IMR-90 (cell line): ENCODE data around the gene MEGF6. TPM values are rescaled to one million over a fixed set of nuclear protein-coding genes. Genes with fewer than 3 reads are reported as not detected.

Source experiments
- ATAC-seq: fragments of 200-7000 bp; cut with Tn5 transposase; 2 replicates; pipeline ENCODE4 v1.9.1; 2020; ENCODE audit warnings: low read depth, mild to moderate bottlenecking, moderate library complexity
- BruUV-seq: library from RNA; stranded (reverse); fragments of 400-500 nt; replicated peaks from 2 replicates; lab custom pipeline; 2021; lab: Mats Ljungman, UMichigan
- CTCF ChIA-PET: fragments of 300-600 bp; formaldehyde crosslinking; extraction: SDS; loops from one replicate; lab custom pipeline; 2021; ENCODE audit warnings: antibody characterized with exemption; lab: Yijun Ruan, JAX
- POLR2A ChIA-PET: fragments of 300-600 bp; sonication (Branson Sonifier 250); formaldehyde crosslinking; loops from one replicate; lab custom pipeline; 2022; ENCODE audit warnings: antibody characterized with exemption; ENCODE audit not compliant: unreplicated experiment; lab: Charles Lee
- DNase-seq: peaks from one replicate; pipeline ENCODE4 v3.0.0; 2013
- H2AFZ ChIP-seq: replicated peaks from 2 replicates; pipeline ENCODE3; 2013; ENCODE audit warnings: low read length, mild to moderate bottlenecking; ENCODE audit not compliant: poor library complexity
- H2AK5ac ChIP-seq: 2 replicates; pipeline ENCODE4 v1.6.1; 2013; ENCODE audit warnings: low read depth, low read length, inconsistent platforms
- H2AK9ac ChIP-seq: replicated peaks from 2 replicates; pipeline ENCODE3; 2013; ENCODE audit warnings: mild to moderate bottlenecking, low read depth, low read length, moderate library complexity; ENCODE audit not compliant: poor library complexity
- H2BK120ac ChIP-seq: 2 replicates; pipeline ENCODE4 v1.6.1; 2013; ENCODE audit warnings: low read depth, low read length, inconsistent platforms
- H2BK15ac ChIP-seq: 3 replicates; pipeline ENCODE4 v1.6.1; 2013; ENCODE audit warnings: low read depth, low read length, inconsistent platforms
- H2BK20ac ChIP-seq: 2 replicates; pipeline ENCODE4 v1.6.1; 2013; ENCODE audit warnings: low read depth, mild to moderate bottlenecking, inconsistent platforms, low read length, moderate library complexity
- H2BK5ac ChIP-seq: 2 replicates; pipeline ENCODE4 v1.6.1; 2013; ENCODE audit warnings: mild to moderate bottlenecking, low read depth, low read length, inconsistent platforms; ENCODE audit not compliant: poor library complexity, severe bottlenecking
- H3K14ac ChIP-seq: replicated peaks from 2 replicates; pipeline ENCODE4 v1.6.1; 2013; ENCODE audit warnings: low read depth, low read length, inconsistent platforms
- H3K18ac ChIP-seq: 2 replicates; pipeline ENCODE4 v1.6.1; 2013; ENCODE audit warnings: low read depth, low read length, control low read depth
- H3K23ac ChIP-seq: 2 replicates; pipeline ENCODE4 v1.6.1; 2013; ENCODE audit warnings: low read depth, low read length, inconsistent platforms
- H3K27ac ChIP-seq: 2 replicates; pipeline ENCODE4 v1.5.1; 2013; ENCODE audit warnings: mild to moderate bottlenecking, control low read depth, low read length; ENCODE audit not compliant: insufficient read depth
- H3K27me3 ChIP-seq: 2 replicates; pipeline ENCODE4 v1.6.1; 2013; ENCODE audit warnings: low read length; ENCODE audit not compliant: control insufficient read depth, insufficient read depth
- H3K36me3 ChIP-seq: 2 replicates; pipeline ENCODE4 v1.6.1; 2013; ENCODE audit warnings: low read length, mixed read lengths; ENCODE audit not compliant: control insufficient read depth, insufficient read depth
- H3K4ac ChIP-seq: 2 replicates; pipeline ENCODE4 v1.6.1; 2013; ENCODE audit warnings: low read depth, low read length, inconsistent platforms
- H3K4me1 ChIP-seq: 2 replicates; pipeline ENCODE4 v1.6.1; 2013; ENCODE audit warnings: low read length, mixed read lengths; ENCODE audit not compliant: control insufficient read depth, insufficient read depth
- H3K4me2 ChIP-seq: 2 replicates; pipeline ENCODE4 v1.6.1; 2013; ENCODE audit warnings: low read depth, mild to moderate bottlenecking, control low read depth, low read length, moderate library complexity
- H3K4me3 ChIP-seq: 2 replicates; pipeline ENCODE4 v1.5.1; 2013; ENCODE audit warnings: low read depth, mild to moderate bottlenecking, control low read depth, low read length, moderate library complexity; ENCODE audit not compliant: insufficient read depth
- H3K56ac ChIP-seq: 2 replicates; pipeline ENCODE4 v1.6.1; 2013; ENCODE audit warnings: low read length, inconsistent platforms; ENCODE audit not compliant: insufficient read depth; ENCODE audit errors: extremely low read depth
- H3K79me1 ChIP-seq, 2 experiments: 2 replicates each; pipeline ENCODE4 v1.6.1; 2013; ENCODE audit warnings: low read length in 2 of 2, inconsistent platforms in 1 of 2, low read depth in 1 of 2
- H3K9ac ChIP-seq: 2 replicates; pipeline ENCODE4 v1.6.1; 2013; ENCODE audit warnings: low read depth, low read length, control low read depth
- H3K9me1 ChIP-seq: 2 replicates; pipeline ENCODE4 v1.6.1; 2013; ENCODE audit warnings: low read length, inconsistent platforms; ENCODE audit not compliant: insufficient read depth
- H3K9me3 ChIP-seq: 2 replicates; pipeline ENCODE4 v1.6.1; 2013; ENCODE audit warnings: low read length; ENCODE audit not compliant: control insufficient read depth, insufficient read depth
- H4K20me1 ChIP-seq: 2 replicates; pipeline ENCODE4 v1.6.1; 2013; ENCODE audit warnings: low read length, inconsistent platforms; ENCODE audit not compliant: insufficient read depth
- H4K5ac ChIP-seq: 2 replicates; pipeline ENCODE4 v1.6.1; 2013; ENCODE audit warnings: mild to moderate bottlenecking, low read depth, low read length, control low read depth
- H4K8ac ChIP-seq, 2 experiments: 2 replicates each; pipeline ENCODE4 v1.6.1; 2013; ENCODE audit warnings: low read depth in 2 of 2, low read length in 2 of 2, control low read depth in 1 of 2, inconsistent platforms in 1 of 2
- H4K91ac ChIP-seq: 2 replicates; pipeline ENCODE4 v1.6.1; 2013; ENCODE audit warnings: low read depth, low read length, inconsistent platforms; ENCODE audit not compliant: insufficient read depth
- CHD1 ChIP-seq: IDR thresholded peaks from 2 replicates; pipeline ENCODE4 v1.6.1; 2012; ENCODE audit warnings: low read depth, low read length, improper control_type of control experiment
- MXI1 ChIP-seq: IDR thresholded peaks from 2 replicates; pipeline ENCODE4 v1.6.1; 2012; ENCODE audit warnings: low read depth, mild to moderate bottlenecking, low read length, moderate library complexity, borderline replicate concordance
- POLR2A ChIP-seq: IDR thresholded peaks from 2 replicates; pipeline ENCODE4 v1.6.1; 2012; ENCODE audit warnings: mild to moderate bottlenecking, low read depth, low read length
- SMC3 ChIP-seq: fragments of 150-350 bp; IDR thresholded peaks from 2 replicates; pipeline ENCODE4 v1.6.1; 2016; ENCODE audit warnings: low read depth, mild to moderate bottlenecking, antibody characterized with exemption, low read length, moderate library complexity
- WGBS, 2 experiments: methylation state at CpG; one replicate each; pipeline versions ENCODE4 v1.1.5 to v1.1.7; 2013; ENCODE audit warnings: missing lambda C conversion rate in 2 of 2; ENCODE audit not compliant: insufficient read length in 1 of 2; ENCODE audit errors: extremely low coverage in 2 of 2; 5-methylcytosine and 5-hydroxymethylcytosine counted together
- dilution Hi-C: fragments of 300-500 bp; cut with HindIII; formaldehyde crosslinking; loops from one replicate; pipeline ENCODE4 v1.14.3; 2018; ENCODE audit warnings: low sequenced_read_pairs; ENCODE audit not compliant: unreplicated experiment
- in situ Hi-C: fragments of 300-500 bp; cut with MboI; formaldehyde crosslinking; loops from 3 replicates; pipeline ENCODE4 v1.14.3; 2019; ENCODE audit warnings: low sequenced_read_pairs, inconsistent platforms, mixed read lengths
- intact Hi-C: fragments of 100-400 bp; cut with micrococcal nuclease; formaldehyde crosslinking; loops from 2 replicates; pipeline ENCODE4 v1.10.0; 2022
- polyA plus RNA-seq, 3 experiments: library from polyadenylated mRNA; depleted of rRNA; stranded (reverse); fragments of >200 nt; gene quantifications; 2 replicates each; pipeline ENCODE4 v1.2.3, GENCODE V29; 2012; ENCODE audit warnings: low replicate concordance in 1 of 3
- total RNA-seq: library from RNA; depleted of rRNA; stranded (reverse); fragments of >200 nt; gene quantifications from 2 replicates; pipeline ENCODE4 v1.2.3, GENCODE V29; 2012
- TF ChIP-seq, protein P1 (sequence below): fragments of 150-350 bp; IDR thresholded peaks from 2 replicates; pipeline ENCODE4 v1.6.1; 2016; ENCODE audit warnings: low read depth, mild to moderate bottlenecking, low read length, moderate library complexity, borderline replicate concordance
- TF ChIP-seq, protein P2 (sequence below): conservative IDR thresholded peaks from 2 replicates; pipeline ENCODE4 v1.5.1; 2012; ENCODE audit warnings: mild to moderate bottlenecking, low read depth, low read length, improper control_type of control experiment

MEGF6 gene
- total and polyA plus RNA-seq, 2 of the 4 experiments (the other 2 are of a cell fraction), result 0.72 to 4.1 TPM

DNA sequence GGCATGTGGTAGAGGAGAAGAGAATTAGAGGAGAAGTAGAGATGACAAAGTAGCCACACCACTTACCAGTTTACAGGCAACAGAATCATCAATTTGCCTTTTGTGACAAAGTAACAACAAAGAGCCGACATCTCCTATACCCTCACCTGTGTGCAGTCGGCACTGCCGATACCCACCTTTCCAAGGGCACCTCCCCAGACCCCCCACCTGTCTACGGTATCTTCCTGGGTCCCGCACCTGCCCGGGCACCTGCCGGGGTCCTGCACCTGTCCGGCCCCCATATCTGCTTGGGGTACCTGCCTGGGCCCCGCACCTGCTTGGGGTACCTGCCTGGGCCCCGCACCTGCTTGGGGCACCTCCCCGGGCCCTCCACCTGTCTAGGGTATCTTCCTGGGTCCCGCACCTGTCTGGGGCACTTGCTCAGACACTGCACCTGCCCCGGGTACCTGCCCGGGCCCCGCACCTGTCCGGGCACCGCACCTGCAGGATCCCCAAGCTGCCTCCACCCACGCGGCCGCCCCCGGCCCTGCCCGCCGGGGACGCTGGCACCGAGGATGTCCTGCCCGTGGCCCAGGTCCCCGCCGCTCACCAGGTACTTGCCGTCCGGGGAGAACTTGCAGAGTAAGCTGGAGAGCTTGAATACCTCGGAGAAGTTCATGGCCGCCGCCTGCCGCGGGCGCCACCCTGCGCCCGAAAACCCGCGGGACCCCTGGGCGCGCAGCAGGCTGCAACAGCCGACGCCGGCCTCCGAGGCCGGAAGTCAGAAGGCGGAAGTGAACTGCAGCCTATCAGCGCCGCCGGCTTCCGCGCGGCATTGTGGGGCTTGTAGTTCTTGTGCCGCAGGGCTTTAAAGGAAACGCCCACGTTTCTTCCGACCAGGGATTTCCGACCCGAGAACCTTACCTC, 38.3 kb upstream of the MEGF6 start, which contains the start of gene WRAP73:
TSS of gene WRAP73 (minus strand) at position 762 of the 906 bp plus-strand sequence. CDS start at position 658, 104 bp downstream.
- Histone ChIP-seq H4K8ac (peak within 1 kb of the TSS in 1 of 2 experiments; percentile 28; a peak in 1 of 4 replicates), H2BK5ac (no peak within 1 kb of the TSS), H3K14ac (peak within 1 kb of the TSS; percentile 43; the same call in 1 of the 2 replicates), H3K9me1 (no peaks in the 10 kb centered on the region), H3K4me2 (peak within 1 kb of the TSS; percentile 94), H2AK9ac (peak within 1 kb of the TSS; percentile 94), H2BK120ac (no peak within 1 kb of the TSS), H3K79me1 (peaks cover 4 to 10% of the 10 kb centered on the region in 2 experiments), H4K5ac (peak within 1 kb of the TSS; percentile 21; the same call in 1 of the 2 replicates), H3K4me3 (peak within 1 kb of the TSS; percentile 88), H3K9me3 (no peaks in the 10 kb centered on the region), H3K18ac (no peak within 1 kb of the TSS), H3K56ac (no peak within 1 kb of the TSS; the same call in 1 of the 2 replicates), H4K91ac (peak within 1 kb of the TSS; percentile 20), H2BK15ac (no peak within 1 kb of the TSS), H3K23ac (0 out of 2 replicates have a peak within 1 kb of the TSS, but pooled peaks have one; percentile 25), H3K4me1 (no peaks in the 10 kb centered on the region; the same call in 1 of the 2 replicates), H4K20me1 (no peaks in the 10 kb centered on the region; the same call in 1 of the 2 replicates), H2BK20ac (no peak within 1 kb of the TSS), H3K27ac (peak within 1 kb of the TSS; percentile 57; the same call in 1 of the 2 replicates), H3K27me3 (peaks cover 42% of the 10 kb centered on the region), H3K9ac (peak within 1 kb of the TSS; percentile 88), H3K36me3 (peaks cover 16% of the 10 kb centered on the region), H2AFZ (peak within 1 kb of the TSS; percentile 91), H3K4ac (peak within 1 kb of the TSS; percentile 52), H2AK5ac (no peak within 1 kb of the TSS)
- DNase-seq, result peak; percentile 89
- intact Hi-C loops, result no loop called here
- WGBS, 2 experiments, result 5% methylated on average over 32 of the region's 60 CpGs; no CpG with 5 or more reads in 1 of the 2 experiments
- POLR2A ChIA-PET, result no interaction called here
- dilution Hi-C loops, result no loop called here
- no TSS peak for BruUV-seq
- peak; percentile 98 for ATAC-seq
- CTCF ChIA-PET, result interaction anchor here (1.0 kb wide), 1 partner anchor 79 kb away, joined by 3 read pairs; no protein-coding TSS in a partner anchor
- in situ Hi-C loops, result no loop called here
- TF ChIP-seq MXI1 (peak; percentile 44; the same call in 1 of the 2 replicates), SMC3 (no peak; the same call in 1 of the 2 replicates), CHD1 (no peak), POLR2A (0 out of 2 replicates have a peak, but pooled peaks have one; percentile 45)
- TF ChIP-seq, protein P1, sequence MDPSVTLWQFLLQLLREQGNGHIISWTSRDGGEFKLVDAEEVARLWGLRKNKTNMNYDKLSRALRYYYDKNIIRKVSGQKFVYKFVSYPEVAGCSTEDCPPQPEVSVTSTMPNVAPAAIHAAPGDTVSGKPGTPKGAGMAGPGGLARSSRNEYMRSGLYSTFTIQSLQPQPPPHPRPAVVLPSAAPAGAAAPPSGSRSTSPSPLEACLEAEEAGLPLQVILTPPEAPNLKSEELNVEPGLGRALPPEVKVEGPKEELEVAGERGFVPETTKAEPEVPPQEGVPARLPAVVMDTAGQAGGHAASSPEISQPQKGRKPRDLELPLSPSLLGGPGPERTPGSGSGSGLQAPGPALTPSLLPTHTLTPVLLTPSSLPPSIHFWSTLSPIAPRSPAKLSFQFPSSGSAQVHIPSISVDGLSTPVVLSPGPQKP, result no peak
- TF ChIP-seq, protein P2, sequence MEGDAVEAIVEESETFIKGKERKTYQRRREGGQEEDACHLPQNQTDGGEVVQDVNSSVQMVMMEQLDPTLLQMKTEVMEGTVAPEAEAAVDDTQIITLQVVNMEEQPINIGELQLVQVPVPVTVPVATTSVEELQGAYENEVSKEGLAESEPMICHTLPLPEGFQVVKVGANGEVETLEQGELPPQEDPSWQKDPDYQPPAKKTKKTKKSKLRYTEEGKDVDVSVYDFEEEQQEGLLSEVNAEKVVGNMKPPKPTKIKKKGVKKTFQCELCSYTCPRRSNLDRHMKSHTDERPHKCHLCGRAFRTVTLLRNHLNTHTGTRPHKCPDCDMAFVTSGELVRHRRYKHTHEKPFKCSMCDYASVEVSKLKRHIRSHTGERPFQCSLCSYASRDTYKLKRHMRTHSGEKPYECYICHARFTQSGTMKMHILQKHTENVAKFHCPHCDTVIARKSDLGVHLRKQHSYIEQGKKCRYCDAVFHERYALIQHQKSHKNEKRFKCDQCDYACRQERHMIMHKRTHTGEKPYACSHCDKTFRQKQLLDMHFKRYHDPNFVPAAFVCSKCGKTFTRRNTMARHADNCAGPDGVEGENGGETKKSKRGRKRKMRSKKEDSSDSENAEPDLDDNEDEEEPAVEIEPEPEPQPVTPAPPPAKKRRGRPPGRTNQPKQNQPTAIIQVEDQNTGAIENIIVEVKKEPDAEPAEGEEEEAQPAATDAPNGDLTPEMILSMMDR, result peak; percentile 36; the same call in 1 of the 2 replicates
